ENCODE measurements around the gene SLC12A8.

SLC12A8 gene

GRCh38 chr3:125212509-125213363, at the start of gene SLC12A8:
SLC12A8 (minus strand) TSS chr3:125212748; CDS start chr3:125211349, 1,399 bp downstream.
- no peaks in the 10 kb centered on the region for H3K27me3 ChIP-seq (ENCODE audit: low read depth)
- no peak for DNase-seq (ENCODE audit: low spot score in 2 of 2)
- in situ Hi-C loops (cut with MboI; ENCODE audit: low sequenced_read_pairs) = no loop called here
- H3K36me3 ChIP-seq (replicated peaks) = no peaks in the 10 kb centered on the region
- no peaks in the 10 kb centered on the region; the same call in 1 of the 2 replicates for H3K4me1 ChIP-seq
- no peaks in the 10 kb centered on the region for H3K9me3 ChIP-seq
- H3K4me3 ChIP-seq = no peak within 1 kb of the TSS

- DNase-seq (ENCODE audit: low spot score in 2 of 2) = no peak
- no peaks in the 10 kb centered on the region; the same call in 1 of the 2 replicates for H3K36me3 ChIP-seq (replicated peaks)
- in situ Hi-C loops (cut with MboI; ENCODE audit: low sequenced_read_pairs) = no loop called here
- H3K27me3 ChIP-seq (ENCODE audit: low read depth) = no peaks in the 10 kb centered on the region
- H3K9me3 ChIP-seq = no peaks in the 10 kb centered on the region
- peaks cover 12% of the 10 kb centered on the region; the same call in 1 of the 2 replicates for H3K4me1 ChIP-seq
- no peak overlapping the region for H3K4me3 ChIP-seq
Observed at GRCh38 chr3:125262161-125262560, 49.6 kb upstream of the SLC12A8 start.

- Histone ChIP-seq H3K4me3 (no peak overlapping the region), H3K36me3 (replicated peaks) (no peaks in the 10 kb centered on the region; the same call in 1 of the 2 replicates), H3K4me1 (peaks cover 5% of the 10 kb centered on the region; the same call in 1 of the 2 replicates), H3K27me3 (ENCODE audit: low read depth) (no peaks in the 10 kb centered on the region), H3K9me3 (no peaks in the 10 kb centered on the region; the same call in 1 of the 2 replicates)
- in situ Hi-C loops (cut with MboI; ENCODE audit: low sequenced_read_pairs) = no loop called here
- no peak for DNase-seq (ENCODE audit: low spot score in 2 of 2)
Observed at GRCh38 chr3:125261031-125261430, 48.5 kb upstream of the SLC12A8 start.

- H3K4me1 ChIP-seq = peaks cover 4% of the 10 kb centered on the region; the same call in 1 of the 2 replicates
- no peaks in the 10 kb centered on the region; the same call in 1 of the 2 replicates for H3K36me3 ChIP-seq (replicated peaks)
- in situ Hi-C loops (cut with MboI; ENCODE audit: low sequenced_read_pairs) = no loop called here
- H3K9me3 ChIP-seq = no peaks in the 10 kb centered on the region; the same call in 1 of the 2 replicates
- no peak for DNase-seq (ENCODE audit: low spot score in 2 of 2)
- H3K4me3 ChIP-seq = no peak overlapping the region
- no peaks in the 10 kb centered on the region for H3K27me3 ChIP-seq (ENCODE audit: low read depth)
Observed at GRCh38 chr3:125260158-125260557, 47.6 kb upstream of the SLC12A8 start.

- Histone ChIP-seq H3K27me3 (ENCODE audit: low read depth) (no peaks in the 10 kb centered on the region), H3K9me3 (no peaks in the 10 kb centered on the region; the same call in 1 of the 2 replicates), H3K4me3 (no peak overlapping the region), H3K36me3 (replicated peaks) (no peaks in the 10 kb centered on the region; the same call in 1 of the 2 replicates), H3K4me1 (peaks cover 4% of the 10 kb centered on the region; the same call in 1 of the 2 replicates)
- DNase-seq (ENCODE audit: low spot score in 2 of 2) = no peak
- in situ Hi-C loops (cut with MboI; ENCODE audit: low sequenced_read_pairs) = no loop called here
Observed at GRCh38 chr3:125257536-125257935, 45.0 kb upstream of the SLC12A8 start.

GRCh38 chr3:125256675-125257074, 44.1 kb upstream of the SLC12A8 start:
- Histone ChIP-seq H3K36me3 (replicated peaks) (no peaks in the 10 kb centered on the region; the same call in 1 of the 2 replicates), H3K27me3 (ENCODE audit: low read depth) (no peaks in the 10 kb centered on the region), H3K4me1 (no peaks in the 10 kb centered on the region), H3K9me3 (no peaks in the 10 kb centered on the region; the same call in 1 of the 2 replicates), H3K4me3 (no peak overlapping the region)
- in situ Hi-C loops (cut with MboI; ENCODE audit: low sequenced_read_pairs) = no loop called here
- no peak for DNase-seq (ENCODE audit: low spot score in 2 of 2)

- Histone ChIP-seq H3K4me3 (no peak overlapping the region), H3K36me3 (replicated peaks) (no peaks in the 10 kb centered on the region), H3K4me1 (no peaks in the 10 kb centered on the region), H3K27me3 (ENCODE audit: low read depth) (no peaks in the 10 kb centered on the region), H3K9me3 (no peaks in the 10 kb centered on the region)
- in situ Hi-C loops (cut with MboI; ENCODE audit: low sequenced_read_pairs) = no loop called here
- no peak for DNase-seq (ENCODE audit: low spot score in 2 of 2)
Observed at GRCh38 chr3:125250973-125251372, 38.4 kb upstream of the SLC12A8 start.

- in situ Hi-C loops (cut with MboI; ENCODE audit: low sequenced_read_pairs) = no loop called here
- Histone ChIP-seq H3K9me3 (no peaks in the 10 kb centered on the region), H3K4me1 (no peaks in the 10 kb centered on the region), H3K27me3 (ENCODE audit: low read depth) (no peaks in the 10 kb centered on the region), H3K4me3 (no peak overlapping the region), H3K36me3 (replicated peaks) (no peaks in the 10 kb centered on the region)
- no peak for DNase-seq (ENCODE audit: low spot score in 2 of 2)
Observed at GRCh38 chr3:125246237-125246636, 33.7 kb upstream of the SLC12A8 start.

GRCh38 chr3:125245521-125245920, 33.0 kb upstream of the SLC12A8 start:
- Histone ChIP-seq H3K9me3 (no peaks in the 10 kb centered on the region), H3K4me1 (no peaks in the 10 kb centered on the region), H3K27me3 (ENCODE audit: low read depth) (no peaks in the 10 kb centered on the region), H3K4me3 (no peak overlapping the region), H3K36me3 (replicated peaks) (no peaks in the 10 kb centered on the region)
- DNase-seq (ENCODE audit: low spot score in 2 of 2) = no peak
- in situ Hi-C loops (cut with MboI; ENCODE audit: low sequenced_read_pairs) = no loop called here

- Histone ChIP-seq H3K36me3 (replicated peaks) (no peaks in the 10 kb centered on the region), H3K27me3 (ENCODE audit: low read depth) (no peaks in the 10 kb centered on the region), H3K9me3 (no peaks in the 10 kb centered on the region), H3K4me1 (peaks cover 5% of the 10 kb centered on the region), H3K4me3 (no peak overlapping the region)
- in situ Hi-C loops (cut with MboI; ENCODE audit: low sequenced_read_pairs) = no loop called here
- DNase-seq (ENCODE audit: low spot score in 2 of 2) = no peak
Observed at GRCh38 chr3:125240496-125240895, 27.9 kb upstream of the SLC12A8 start.

GRCh38 chr3:125239266-125239665, 26.7 kb upstream of the SLC12A8 start:
- H3K27me3 ChIP-seq (ENCODE audit: low read depth) = no peaks in the 10 kb centered on the region
- peaks cover 5% of the 10 kb centered on the region for H3K4me1 ChIP-seq
- no peak overlapping the region for H3K4me3 ChIP-seq
- no peaks in the 10 kb centered on the region for H3K36me3 ChIP-seq (replicated peaks)
- H3K9me3 ChIP-seq = no peaks in the 10 kb centered on the region
- DNase-seq (ENCODE audit: low spot score in 2 of 2) = peak in 1 of 2 experiments; percentile 42
- in situ Hi-C loops (cut with MboI; ENCODE audit: low sequenced_read_pairs) = no loop called here

GRCh38 chr3:125238759-125239158, 26.2 kb upstream of the SLC12A8 start:
- H3K9me3 ChIP-seq = no peaks in the 10 kb centered on the region
- in situ Hi-C loops (cut with MboI; ENCODE audit: low sequenced_read_pairs) = no loop called here
- no peaks in the 10 kb centered on the region for H3K27me3 ChIP-seq (ENCODE audit: low read depth)
- peaks cover 5% of the 10 kb centered on the region for H3K4me1 ChIP-seq
- DNase-seq (ENCODE audit: low spot score in 2 of 2) = no peak
- H3K4me3 ChIP-seq = no peak overlapping the region
- no peaks in the 10 kb centered on the region for H3K36me3 ChIP-seq (replicated peaks)

GRCh38 chr3:125236331-125236903, 23.9 kb upstream of the SLC12A8 start:
- Histone ChIP-seq H3K27me3 (ENCODE audit: low read depth) (no peaks in the 10 kb centered on the region), H3K36me3 (replicated peaks) (peaks cover 8% of the 10 kb centered on the region), H3K9me3 (no peaks in the 10 kb centered on the region), H3K4me1 (peaks cover 5% of the 10 kb centered on the region), H3K4me3 (no peak overlapping the region)
- in situ Hi-C loops (cut with MboI; ENCODE audit: low sequenced_read_pairs) = no loop called here
- DNase-seq (ENCODE audit: low spot score in 2 of 2) = no peak

GRCh38 chr3:125234831-125235230, 22.3 kb upstream of the SLC12A8 start:
- Histone ChIP-seq H3K9me3 (no peaks in the 10 kb centered on the region), H3K36me3 (replicated peaks) (peaks cover 8% of the 10 kb centered on the region), H3K4me3 (no peak overlapping the region), H3K27me3 (ENCODE audit: low read depth) (no peaks in the 10 kb centered on the region), H3K4me1 (peaks cover 5% of the 10 kb centered on the region)
- in situ Hi-C loops (cut with MboI; ENCODE audit: low sequenced_read_pairs) = no loop called here
- no peak for DNase-seq (ENCODE audit: low spot score in 2 of 2)
